B cell (primary cell): ENCODE data around the gene PCDH15. TPM values are rescaled to one million over a fixed set of nuclear protein-coding genes. Genes with fewer than 3 reads are reported as not detected.

Source experiments
- ATAC-seq: fragments of 200-7000 bp; cut with Tn5 transposase; one replicate; pipeline ENCODE4 v1.10.0; 2021; ENCODE audit warnings: low read depth, mild to moderate bottlenecking, moderate number of reproducible peaks, moderate library complexity
- CTCF ChIA-PET: fragments of 350-600 bp; sonication (Branson Sonifier 250); formaldehyde crosslinking; loops from one replicate; lab custom pipeline; 2021; ENCODE audit warnings: antibody characterized with exemption, inconsistent platforms; lab: Charles Lee
- POLR2A ChIA-PET: fragments of 350-600 bp; sonication (Branson Sonifier 250); formaldehyde crosslinking; loops from one replicate; lab custom pipeline; 2021; ENCODE audit warnings: antibody characterized with exemption; lab: Charles Lee
- DNase-seq: peaks from one replicate; pipeline ENCODE4 v3.0.0; 2013
- H2AFZ ChIP-seq: 2 replicates; pipeline ENCODE4 v1.6.1; 2012; ENCODE audit warnings: mild to moderate bottlenecking, low read depth, low read length; ENCODE audit not compliant: insufficient read depth, poor library complexity, severe bottlenecking
- H3K27ac ChIP-seq, 2 donors: 1 replicate in 1 of 2; 2 replicates in 1 of 2; pipeline ENCODE4 v1.5.1; 2012 to 2013; ENCODE audit warnings: low read length in 2 of 2, mild to moderate bottlenecking in 2 of 2, moderate library complexity in 1 of 2
- H3K27me3 ChIP-seq, 4 experiments: fragments of 200-600 bp in 1 of 4; sonication (generic) in 1 of 4; replicated peaks in 1 of 4; 1 replicate in 2 of 4; 2 replicates in 2 of 4; pipeline versions ENCODE4 v1.6.1 to v1.7.0; 2013 to 2016; ENCODE audit warnings: low read length in 3 of 4, mild to moderate bottlenecking in 2 of 4, mixed read lengths in 1 of 4, moderate library complexity in 1 of 4; ENCODE audit not compliant: insufficient read depth in 4 of 4, control insufficient read depth in 3 of 4; ENCODE audit errors: control extremely low read depth in 1 of 4
- H3K36me3 ChIP-seq, 2 experiments: replicated peaks in 1 of 2; 1 replicate in 1 of 2; 2 replicates in 1 of 2; pipeline versions ENCODE4 v1.6.1 to v1.7.1; 2013; ENCODE audit warnings: low read length in 1 of 2; ENCODE audit not compliant: insufficient read depth in 2 of 2, control insufficient read depth in 1 of 2; ENCODE audit errors: control extremely low read depth in 1 of 2, extremely low read depth in 1 of 2
- H3K4me1 ChIP-seq, 2 donors: fragments of 200-600 bp in 1 of 2; sonication (generic) in 1 of 2; 1 replicate in 1 of 2; 2 replicates in 1 of 2; pipeline versions ENCODE4 v1.5.1 to v1.6.1; 2013 to 2017; ENCODE audit warnings: low read length in 2 of 2; ENCODE audit not compliant: control insufficient read depth in 2 of 2, insufficient read depth in 2 of 2
- H3K4me2 ChIP-seq: replicated peaks from 2 replicates; pipeline ENCODE3; 2012; ENCODE audit warnings: mild to moderate bottlenecking, low read depth, low read length; ENCODE audit not compliant: poor library complexity, severe bottlenecking
- H3K4me3 ChIP-seq, 5 experiments: fragments of 200-600 bp in 1 of 5; sonication (generic) in 1 of 5; 1 replicate in 3 of 5; 2 replicates in 2 of 5; pipeline versions ENCODE4 v1.5.1 to v1.7.0; 2011 to 2016; ENCODE audit warnings: low read length in 4 of 5, mild to moderate bottlenecking in 4 of 5, low read depth in 2 of 5, control low read depth in 1 of 5, moderate library complexity in 1 of 5; ENCODE audit not compliant: insufficient read depth in 1 of 5; ENCODE audit errors: control extremely low read depth in 1 of 5, extremely low read depth in 1 of 5
- H3K79me2 ChIP-seq: fragments of 200-600 bp; sonication (generic); one replicate; pipeline ENCODE4 v1.6.0; 2016; ENCODE audit warnings: low read length; ENCODE audit not compliant: control insufficient read depth, insufficient read depth
- H3K9ac ChIP-seq: fragments of 200-600 bp; sonication (generic); 2 replicates; pipeline ENCODE4 v1.6.1; 2017; ENCODE audit warnings: mild to moderate bottlenecking, low read length, moderate library complexity
- H3K9me3 ChIP-seq, 3 donors: one replicate each; pipeline versions ENCODE4 v1.6.1 to v1.7.1; 2013; ENCODE audit warnings: low read length in 2 of 3; ENCODE audit not compliant: control insufficient read depth in 2 of 3, insufficient read depth in 1 of 3; ENCODE audit errors: control extremely low read depth in 1 of 3
- H4K20me1 ChIP-seq: 2 replicates; pipeline ENCODE4 v1.6.0; 2012; ENCODE audit warnings: mild to moderate bottlenecking, low read length; ENCODE audit not compliant: insufficient read depth, control insufficient read depth, poor library complexity, severe bottlenecking
- H3K27ac Mint-ChIP-seq: one replicate; pipeline ENCODE4 v1.8.0; 2021; ENCODE audit warnings: mixed read lengths
- H3K27me3 Mint-ChIP-seq: one replicate; pipeline ENCODE4 v1.8.0; 2021; ENCODE audit warnings: mixed read lengths
- H3K4me1 Mint-ChIP-seq: one replicate; pipeline ENCODE4 v1.8.0; 2021; ENCODE audit warnings: mixed read lengths
- H3K4me3 Mint-ChIP-seq: one replicate; pipeline ENCODE4 v1.8.0; 2021; ENCODE audit warnings: mixed read lengths
- H3K9me3 Mint-ChIP-seq: one replicate; pipeline ENCODE4 v1.8.0; 2022; ENCODE audit warnings: mixed read lengths; ENCODE audit not compliant: insufficient read depth
- EZH2 ChIP-seq: IDR thresholded peaks from 2 replicates; pipeline ENCODE4 v1.6.1; 2012; ENCODE audit warnings: borderline replicate concordance, low read depth, mild to moderate bottlenecking, moderate library complexity, low read length; ENCODE audit not compliant: insufficient read depth, poor library complexity, severe bottlenecking
- WGBS: methylation state at CpG from one replicate; pipeline ENCODE4 v1.1.5; 2013; ENCODE audit warnings: missing lambda C conversion rate; ENCODE audit not compliant: insufficient coverage; 5-methylcytosine and 5-hydroxymethylcytosine counted together
- intact Hi-C: fragments of 100-400 bp; cut with micrococcal nuclease; formaldehyde crosslinking; loops from one replicate; pipeline ENCODE4 v1.10.0; 2022
- polyA plus RNA-seq: library from polyadenylated mRNA; depleted of rRNA; stranded (reverse); fragments of >200 nt; gene quantifications from 2 replicates; pipeline ENCODE4 v1.2.3, GENCODE V29; 2012
- total RNA-seq, 2 donors: library from RNA; stranded (reverse); fragments of 120-200 nt in 1 of 2; gene quantifications; 1 replicate in 1 of 2; 2 replicates in 1 of 2; pipeline versions ENCODE4 v1.2.3 to v1.2.4, GENCODE V29; 2013 to 2022
- TF ChIP-seq, protein P1 (sequence below): fragments of 200-600 bp; IDR thresholded peaks from one replicate; pipeline ENCODE4 v1.8.0; 2022; ENCODE audit warnings: antibody characterized with exemption, mild to moderate bottlenecking

Gene PCDH15
- total and polyA plus RNA-seq, 2 donors (not counting 1 experiment from before 2014, with no cell fraction given) = not detected

DNA sequence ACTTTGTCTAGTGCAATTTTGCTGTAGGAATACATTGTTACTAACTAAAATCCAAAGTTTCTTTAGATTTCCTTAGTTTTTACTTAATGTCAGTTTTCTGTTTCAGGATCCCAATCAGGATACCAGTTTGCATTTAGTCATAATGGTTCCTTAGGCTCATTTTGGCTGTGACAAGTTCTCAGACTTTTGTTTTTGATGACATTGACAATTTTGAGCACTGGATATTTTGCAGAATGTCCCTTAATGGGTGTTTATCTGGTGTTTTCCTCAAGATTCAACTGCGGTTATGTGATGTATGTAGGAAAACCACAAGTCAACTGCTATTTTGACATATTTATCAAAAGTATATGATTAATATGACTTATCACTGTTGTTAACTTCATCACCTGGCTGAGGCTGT lies 482.6 kb downstream of the PCDH15 start:
- intact Hi-C loops = no loop called here
- Histone ChIP-seq H3K4me3 (no peak overlapping the region), H2AFZ (no peak overlapping the region), H3K79me2 (no peaks in the 10 kb centered on the region), H4K20me1 (no peaks in the 10 kb centered on the region), H3K9me3 (peaks cover 0 to 1% (median 0%) of the 10 kb centered on the region in 3 donors), H3K36me3 (no peaks in the 10 kb centered on the region), H3K9ac (no peak overlapping the region), H3K27me3 (no peaks in the 10 kb centered on the region), H3K27ac (no peak overlapping the region), H3K4me1 (no peaks in the 10 kb centered on the region), H3K4me2 (no peak overlapping the region)
- ChIA-PET CTCF (no interaction called here), POLR2A (no interaction called here)
- ATAC-seq (no peak), DNase-seq (no peak)
- Mint-ChIP-seq H3K9me3 (no peaks in the 10 kb centered on the region), H3K4me3 (no peak overlapping the region), H3K27me3 (no peaks in the 10 kb centered on the region), H3K27ac (no peak overlapping the region), H3K4me1 (no peaks in the 10 kb centered on the region)
- no peak for TF ChIP-seq EZH2
- TF ChIP-seq, protein P1, sequence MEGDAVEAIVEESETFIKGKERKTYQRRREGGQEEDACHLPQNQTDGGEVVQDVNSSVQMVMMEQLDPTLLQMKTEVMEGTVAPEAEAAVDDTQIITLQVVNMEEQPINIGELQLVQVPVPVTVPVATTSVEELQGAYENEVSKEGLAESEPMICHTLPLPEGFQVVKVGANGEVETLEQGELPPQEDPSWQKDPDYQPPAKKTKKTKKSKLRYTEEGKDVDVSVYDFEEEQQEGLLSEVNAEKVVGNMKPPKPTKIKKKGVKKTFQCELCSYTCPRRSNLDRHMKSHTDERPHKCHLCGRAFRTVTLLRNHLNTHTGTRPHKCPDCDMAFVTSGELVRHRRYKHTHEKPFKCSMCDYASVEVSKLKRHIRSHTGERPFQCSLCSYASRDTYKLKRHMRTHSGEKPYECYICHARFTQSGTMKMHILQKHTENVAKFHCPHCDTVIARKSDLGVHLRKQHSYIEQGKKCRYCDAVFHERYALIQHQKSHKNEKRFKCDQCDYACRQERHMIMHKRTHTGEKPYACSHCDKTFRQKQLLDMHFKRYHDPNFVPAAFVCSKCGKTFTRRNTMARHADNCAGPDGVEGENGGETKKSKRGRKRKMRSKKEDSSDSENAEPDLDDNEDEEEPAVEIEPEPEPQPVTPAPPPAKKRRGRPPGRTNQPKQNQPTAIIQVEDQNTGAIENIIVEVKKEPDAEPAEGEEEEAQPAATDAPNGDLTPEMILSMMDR = no peak
- no CpG with 5 or more reads among the region's 1 CpG for WGBS

DNA sequence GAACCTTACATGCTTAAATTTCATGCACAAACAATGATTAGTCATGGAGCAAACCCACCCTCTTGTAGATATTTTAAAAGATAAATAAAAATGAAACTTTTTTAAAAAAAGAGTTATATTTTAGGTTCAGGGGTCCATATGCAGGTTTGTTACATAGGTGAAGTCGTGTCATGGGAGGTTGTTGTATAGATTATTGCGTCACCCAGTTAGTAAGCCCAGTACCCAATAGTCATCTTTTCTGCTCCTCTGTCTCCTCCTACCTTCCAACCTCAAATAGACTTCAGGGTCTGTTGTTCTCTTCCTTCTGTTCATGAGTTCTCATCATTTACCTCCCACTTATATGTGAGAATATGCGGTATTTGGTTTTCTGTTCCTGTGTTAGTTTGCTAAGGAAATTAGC lies 486.6 kb downstream of the PCDH15 start:
- Histone ChIP-seq H3K4me1 (no peaks in the 10 kb centered on the region), H3K9me3 (peaks cover 0 to 1% (median 0%) of the 10 kb centered on the region in 3 donors), H4K20me1 (no peaks in the 10 kb centered on the region), H3K4me2 (no peak overlapping the region), H2AFZ (no peak overlapping the region), H3K79me2 (no peaks in the 10 kb centered on the region), H3K27ac (no peak overlapping the region), H3K4me3 (no peak overlapping the region), H3K36me3 (no peaks in the 10 kb centered on the region), H3K27me3 (no peaks in the 10 kb centered on the region), H3K9ac (no peak overlapping the region)
- Mint-ChIP-seq H3K4me1 (no peaks in the 10 kb centered on the region), H3K27me3 (no peaks in the 10 kb centered on the region), H3K27ac (no peak overlapping the region), H3K9me3 (no peaks in the 10 kb centered on the region), H3K4me3 (no peak overlapping the region)
- no peak for DNase-seq
- WGBS = no CpG with 5 or more reads among the region's 3 CpGs
- ChIA-PET POLR2A (no interaction called here), CTCF (no interaction called here)
- ATAC-seq = no peak
- intact Hi-C loops = no loop called here
- TF ChIP-seq EZH2 = no peak
- TF ChIP-seq, protein P1 = no peak
